H1 (cell line): Measurements from ENCODE around the gene GNAS. TPM values are rescaled to one million over a fixed set of nuclear protein-coding genes. Genes with fewer than 3 reads are reported as not detected.
A peak's percentile ranks its signal among the peaks of the same experiment; 100 is the strongest.

Experiments used
- CTCF ChIA-PET: fragments of 300-600 bp; sonication (Branson Sonifier 250); formaldehyde crosslinking; loops from one replicate; lab custom pipeline; 2021; ENCODE audit not compliant: partially characterized antibody; lab: Charles Lee
- POLR2A ChIA-PET: fragments of 300-600 bp; sonication (Branson Sonifier 250); formaldehyde crosslinking; loops from one replicate; lab custom pipeline; 2021; ENCODE audit warnings: inconsistent platforms; ENCODE audit not compliant: partially characterized antibody; lab: Charles Lee
- DNase-seq, 2 experiments: peaks; one replicate each; pipeline versions ENCODE4 v3.0.0 to v3.0.0-alpha.2; 2010 to 2022; ENCODE audit warnings: low spot score in 2 of 2, low read depth in 1 of 2, mixed read lengths in 1 of 2
- FAIRE-seq: peaks from 2 replicates; lab custom pipeline; 2011; peaks lifted over from hg19 to GRCh38; lab: Jason Lieb, UNC
- H2AFZ ChIP-seq: 2 replicates; pipeline ENCODE4 v1.8.1; 2012; ENCODE audit warnings: low read length, inconsistent platforms
- H2AK5ac ChIP-seq: 2 replicates; pipeline ENCODE4 v1.6.1; 2013; ENCODE audit warnings: low read depth, low read length
- H2BK120ac ChIP-seq: replicated peaks from 2 replicates; pipeline ENCODE3; 2013; ENCODE audit warnings: low read depth, low read length, inconsistent platforms
- H2BK12ac ChIP-seq: 2 replicates; pipeline ENCODE4 v1.6.1; 2013; ENCODE audit warnings: low read depth, low read length
- H2BK15ac ChIP-seq: 2 replicates; pipeline ENCODE4 v1.6.1; 2013; ENCODE audit warnings: low read length
- H2BK20ac ChIP-seq: 2 replicates; pipeline ENCODE4 v1.6.1; 2013; ENCODE audit warnings: low read length
- H2BK5ac ChIP-seq: 2 replicates; pipeline ENCODE4 v1.6.1; 2013; ENCODE audit warnings: low read depth, low read length
- H3K14ac ChIP-seq: 2 replicates; pipeline ENCODE4 v1.6.1; 2013; ENCODE audit warnings: inconsistent platforms; ENCODE audit not compliant: insufficient read length
- H3K18ac ChIP-seq: 2 replicates; pipeline ENCODE4 v1.6.1; 2013; ENCODE audit warnings: low read length; ENCODE audit errors: extremely low read depth
- H3K23ac ChIP-seq: 2 replicates; pipeline ENCODE4 v1.6.1; 2013; ENCODE audit warnings: inconsistent platforms; ENCODE audit not compliant: insufficient read length
- H3K23me2 ChIP-seq: 2 replicates; pipeline ENCODE4 v1.6.1; 2013; ENCODE audit warnings: low read depth, low read length
- H3K27ac ChIP-seq: 2 replicates; pipeline ENCODE4 v1.6.1; 2011; ENCODE audit warnings: low read depth, low read length, inconsistent platforms
- H3K27me3 ChIP-seq, 4 experiments: replicated peaks in 1 of 4; 1 replicate in 1 of 4; 2 replicates in 3 of 4; pipeline versions ENCODE4 v1.6.1 to v1.8.1; 2011 to 2013; ENCODE audit warnings: low read length in 3 of 4, mild to moderate bottlenecking in 3 of 4, inconsistent platforms in 2 of 4, mixed read lengths in 2 of 4, moderate library complexity in 1 of 4; ENCODE audit not compliant: control insufficient read depth in 3 of 4, insufficient read depth in 3 of 4; ENCODE audit errors: extremely low read depth in 1 of 4
- H3K36me3 ChIP-seq, 4 experiments: 2 replicates each; pipeline versions ENCODE4 v1.6.1 to v1.8.1; 2011 to 2013; ENCODE audit warnings: mild to moderate bottlenecking in 4 of 4, low read length in 3 of 4, moderate library complexity in 2 of 4, control low read depth in 1 of 4, inconsistent platforms in 1 of 4; ENCODE audit not compliant: insufficient read depth in 4 of 4, control insufficient read depth in 2 of 4
- H3K4ac ChIP-seq: replicated peaks from 2 replicates; pipeline ENCODE3; 2013; ENCODE audit warnings: low read length, low read depth, mixed read lengths, inconsistent platforms; ENCODE audit not compliant: insufficient read length
- H3K4me1 ChIP-seq, 4 experiments: replicated peaks in 1 of 4; 1 replicate in 1 of 4; 2 replicates in 3 of 4; pipeline versions ENCODE4 v1.6.1 to v1.8.1; 2011 to 2013; ENCODE audit warnings: low read length in 3 of 4, inconsistent platforms in 2 of 4, mixed read lengths in 1 of 4; ENCODE audit not compliant: insufficient read depth in 4 of 4, control insufficient read depth in 3 of 4
- H3K4me2 ChIP-seq, 2 experiments: 2 replicates each; pipeline versions ENCODE4 v1.6.1 to v1.8.1; 2011 to 2013; ENCODE audit warnings: low read depth in 2 of 2, low read length in 2 of 2, control low read depth in 1 of 2, inconsistent platforms in 1 of 2, mild to moderate bottlenecking in 1 of 2; ENCODE audit not compliant: insufficient read depth in 1 of 2
- H3K4me3 ChIP-seq, 4 experiments: fragments of 200-600, 300-600 bp in 1 of 4; sonication (generic), shearing (Covaris generic), sonication (Bioruptor Twin) in 1 of 4; 2 replicates each; pipeline versions ENCODE4 v1.5.1 to v1.8.1; 2011 to 2016; ENCODE audit warnings: low read length in 4 of 4, low read depth in 3 of 4, control low read depth in 2 of 4, inconsistent platforms in 2 of 4, mild to moderate bottlenecking in 2 of 4, mixed read lengths in 1 of 4, moderate library complexity in 1 of 4; ENCODE audit not compliant: insufficient read depth in 2 of 4; ENCODE audit errors: extremely low read depth in 1 of 4
- H3K56ac ChIP-seq: replicated peaks from 2 replicates; pipeline ENCODE3; 2013; ENCODE audit warnings: low read depth, mild to moderate bottlenecking, mixed read lengths, low read length, inconsistent platforms; ENCODE audit not compliant: insufficient read length
- H3K79me1 ChIP-seq: 2 replicates; pipeline ENCODE4 v1.6.1; 2013; ENCODE audit warnings: low read depth, low read length, control low read depth
- H3K79me2 ChIP-seq, 2 experiments: 2 replicates each; pipeline versions ENCODE4 v1.6.1 to v1.8.1; 2012 to 2013; ENCODE audit warnings: low read length in 2 of 2, mild to moderate bottlenecking in 2 of 2, inconsistent platforms in 1 of 2; ENCODE audit not compliant: insufficient read depth in 2 of 2, control insufficient read depth in 1 of 2
- H3K9ac ChIP-seq, 4 experiments: replicated peaks in 1 of 4; 1 replicate in 1 of 4; 2 replicates in 3 of 4; pipeline versions ENCODE4 v1.6.1 to v1.8.1; 2011 to 2013; ENCODE audit warnings: low read depth in 3 of 4, low read length in 3 of 4, control low read depth in 2 of 4, mild to moderate bottlenecking in 2 of 4, moderate library complexity in 2 of 4, inconsistent platforms in 1 of 4; ENCODE audit errors: extremely low read depth in 1 of 4
- H3K9me3 ChIP-seq, 2 experiments: 2 replicates each; pipeline versions ENCODE4 v1.6.1 to v1.8.1; 2012 to 2013; ENCODE audit warnings: mild to moderate bottlenecking in 2 of 2, moderate library complexity in 2 of 2, control low read depth in 1 of 2, inconsistent platforms in 1 of 2, low read depth in 1 of 2, low read length in 1 of 2, mixed read lengths in 1 of 2; ENCODE audit not compliant: insufficient read depth in 2 of 2
- H4K20me1 ChIP-seq, 2 experiments: replicated peaks in 1 of 2; 2 replicates each; pipeline versions ENCODE3 to v1.8.1; 2011 to 2013; ENCODE audit warnings: inconsistent platforms in 2 of 2, low read length in 2 of 2, mild to moderate bottlenecking in 1 of 2; ENCODE audit not compliant: insufficient read depth in 2 of 2, control insufficient read depth in 1 of 2
- H4K5ac ChIP-seq: 2 replicates; pipeline ENCODE4 v1.6.1; 2013; ENCODE audit warnings: low read length, low read depth, mixed read lengths, inconsistent platforms; ENCODE audit not compliant: insufficient read length
- H4K8ac ChIP-seq: 2 replicates; pipeline ENCODE4 v1.8.0; 2013; ENCODE audit warnings: mild to moderate bottlenecking, moderate library complexity, low read length, inconsistent platforms; ENCODE audit not compliant: insufficient read depth; ENCODE audit errors: extremely low read depth
- H4K91ac ChIP-seq: replicated peaks from 2 replicates; pipeline ENCODE3; 2013; ENCODE audit warnings: low read length, mixed read lengths, inconsistent platforms; ENCODE audit not compliant: insufficient read length
- BACH1 ChIP-seq: IDR thresholded peaks from 2 replicates; pipeline ENCODE4 v1.6.1; 2012; ENCODE audit warnings: low read length, improper control_type of control experiment
- CHD2 ChIP-seq: IDR thresholded peaks from 2 replicates; pipeline ENCODE4 v1.6.1; 2012; ENCODE audit warnings: low read length, improper control_type of control experiment
- POLR2AphosphoS5 ChIP-seq: IDR thresholded peaks from 2 replicates; pipeline ENCODE4 v1.6.1; 2011; ENCODE audit warnings: low read depth, low read length
- TAF1 ChIP-seq: IDR thresholded peaks from 2 replicates; pipeline ENCODE4 v1.6.1; 2011; ENCODE audit warnings: mild to moderate bottlenecking, low read depth, low read length
- WGBS, 2 experiments: shearing (Covaris generic) in 1 of 2; methylation state at CpG; one replicate each; pipeline versions ENCODE4 v1.1.6 to v1.1.7; 2013 to 2015; ENCODE audit warnings: low lambda C conversion rate in 2 of 2, mixed read lengths in 2 of 2, inconsistent platforms in 1 of 2, low coverage in 1 of 2, missing lambda C conversion rate in 1 of 2; ENCODE audit not compliant: insufficient replicate concordance in 2 of 2, insufficient coverage in 1 of 2, insufficient read length in 1 of 2; ENCODE audit errors: extremely low coverage in 1 of 2, missing lambda C conversion rate in 1 of 2; 5-methylcytosine and 5-hydroxymethylcytosine counted together
- polyA plus RNA-seq, 7 experiments: library from polyadenylated mRNA; depleted of rRNA in 3 of 7; stranded (reverse) in 5 of 7; unstranded in 2 of 7; fragments of >200 nt in 5 of 7; fragments of 200-250 nt in 2 of 7; gene quantifications; 1 replicate in 5 of 7; 2 replicates in 1 of 7; 4 replicates in 1 of 7; pipeline versions ENCODE4 v1.2.1 to v1.2.3, GENCODE V29; 2011 to 2013; ENCODE audit warnings: missing spikeins in 2 of 7, mixed read lengths in 2 of 7
- total RNA-seq: library from RNA; stranded (reverse); fragmentation: NEBNext Ultra II Directional; extraction: Animal tissue kit (Norgen Biotek cat#: 25700); gene quantifications from 2 replicates; pipeline ENCODE4 v1.2.1, GENCODE V29; 2021

GNAS gene
- total and polyA plus RNA-seq, 2 of the 8 experiments (the other 6 are each of a cell fraction or from before 2014, with no cell fraction given): 989 to 1,613 TPM

DNA sequence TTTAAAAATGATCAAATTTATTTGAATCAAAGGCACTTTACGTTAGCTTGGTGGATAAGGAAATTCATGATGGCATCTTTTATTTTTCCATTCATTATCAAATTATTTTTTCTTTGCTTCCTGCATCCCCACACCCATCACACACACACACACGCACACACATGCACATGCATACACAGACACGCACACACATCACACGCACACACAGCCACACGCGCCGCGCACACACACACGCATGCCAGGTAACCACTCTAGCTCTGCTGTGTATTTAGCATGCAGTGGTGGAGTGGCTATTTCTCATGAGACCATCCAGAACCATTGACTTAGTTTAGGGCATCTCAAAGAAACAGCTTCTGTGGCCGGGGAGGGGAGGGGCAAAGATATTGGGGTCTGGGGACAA, 47.0 kb downstream of the GNAS start:
- Histone ChIP-seq H3K4ac (no peak overlapping the region), H3K9me3 (no peaks in the 10 kb centered on the region), H3K23ac (no peak overlapping the region), H2BK120ac (no peak overlapping the region), H4K91ac (peak overlapping the region; percentile 82), H3K14ac (no peak overlapping the region), H2AK5ac (no peak overlapping the region), H3K27me3 (no peaks in the 10 kb centered on the region), H2BK12ac (no peak overlapping the region), H3K79me1 (peaks cover 6% of the 10 kb centered on the region), H4K8ac (no peak overlapping the region), H3K36me3 (peaks cover 12 to 49% (median 20%) of the 10 kb centered on the region in 4 experiments), H2BK20ac (no peak overlapping the region), H2BK15ac (no peak overlapping the region), H3K18ac (no peak overlapping the region), H3K4me2 (peak overlapping the region; percentile 28 to 38; a peak in 1 of 4 replicates), H3K9ac (no peak overlapping the region), H3K27ac (no peak overlapping the region), H3K4me3 (peak overlapping the region in 1 of 4 experiments; percentile 21; a peak in 1 of 8 replicates), H3K23me2 (no peaks in the 10 kb centered on the region; the same call in 1 of the 2 replicates), H4K20me1 (peaks cover 17 to 51% of the 10 kb centered on the region in 2 experiments), H3K4me1 (peaks cover 13 to 27% (median 25%) of the 10 kb centered on the region in 4 experiments), H4K5ac (no peak overlapping the region), H3K79me2 (peaks cover 3 to 95% of the 10 kb centered on the region in 2 experiments; a peak in 3 of 4 replicates), H2BK5ac (no peak overlapping the region), H2AFZ (no peak overlapping the region), H3K56ac (no peak overlapping the region)
- ChIA-PET POLR2A (interaction anchor here (0.9 to 4.4 kb wide), 9 partner anchors 8 to 23 kb away, joined by 3 to 37 read pairs (median 3); no protein-coding TSS in a partner anchor), CTCF (interaction anchor here (1.2 to 2.8 kb wide), 4 partner anchors 20 to 308 kb away, joined by 4 to 10 read pairs (median 5); partner anchors contain the start of gene GNAS-AS1)
- 95% methylated on average over 10 of the region's 10 CpGs; no CpG with 5 or more reads in 1 of the 2 experiments for WGBS, 2 experiments
- no peak for FAIRE-seq
- DNase-seq: no peak
- TF ChIP-seq CHD2 (no peak), POLR2AphosphoS5 (peak; percentile 77; the same call in 1 of the 2 replicates), BACH1 (no peak), TAF1 (no peak)
